ENCODE measurements around the gene CD5L. TPM values are rescaled to one million over a fixed set of nuclear protein-coding genes. Genes with fewer than 3 reads are reported as not detected.

CD5L gene
- total and polyA plus RNA-seq, 2 of the 13 experiments (the other 11 are each of a cell fraction or from before 2014, with no cell fraction given), result not detected

DNA sequence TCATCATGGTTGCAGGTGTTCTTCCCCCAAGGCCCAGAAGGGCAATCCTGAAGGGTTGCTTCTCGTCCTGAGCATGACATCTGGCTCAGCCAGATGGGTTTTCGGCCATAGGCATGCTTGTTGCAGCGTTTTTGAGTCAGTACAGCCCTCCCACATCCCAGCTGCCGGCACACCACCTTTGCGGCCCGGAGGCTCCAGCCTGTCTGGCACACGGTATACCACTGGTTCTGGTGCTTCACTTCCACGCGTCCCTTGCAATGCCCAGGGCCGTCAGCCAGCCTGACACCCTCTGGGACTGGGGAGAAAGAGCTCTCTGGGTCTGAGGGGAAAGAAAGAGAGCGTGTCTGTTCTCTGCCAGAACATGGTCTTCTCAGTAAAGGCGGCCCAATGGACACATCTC is 7.2 kb downstream of the CD5L start:
- no peaks in the 10 kb centered on the region for H3K9me3 ChIP-seq (ENCODE audit: low read length)
- in situ Hi-C loops (cut with HindIII; ENCODE audit: extremely low pct_ligation_motif_present, low pct_unique_long_range_greater_than_20kb), result no loop called here
- no peaks in the 10 kb centered on the region for H3K36me3 ChIP-seq (replicated peaks in 1 of 2; ENCODE audit: control insufficient read depth in 1 of 2, insufficient read depth in 2 of 2, low read length in 2 of 2)
- 7% methylated on average over 3 of the region's 12 CpGs for WGBS (ENCODE audit: low lambda C conversion rate)
- H3K27ac ChIP-seq (ENCODE audit: extremely low read length, insufficient read depth, low read length), result no peak overlapping the region
- H3K79me2 ChIP-seq (ENCODE audit: insufficient read depth, low read length), result no peaks in the 10 kb centered on the region
- no peak for ATAC-seq
- no peak overlapping the region for H3K4me2 ChIP-seq (ENCODE audit: low read depth, low read length)
- no peak overlapping the region for H3K4me3 ChIP-seq (replicated peaks in 1 of 3; ENCODE audit: insufficient read depth in 1 of 3, low read depth in 2 of 3, low read length in 3 of 3)
- no peak overlapping the region for H2AFZ ChIP-seq (ENCODE audit: low read length)
- no peak for FAIRE-seq
- H4K20me1 ChIP-seq (ENCODE audit: insufficient read depth, low read length), result no peaks in the 10 kb centered on the region
- ChIA-PET POLR2A (no interaction called here), CTCF (ENCODE audit: low intra/inter-chr PET ratio, low total read pairs) (no interaction called here)
- no peak overlapping the region for H3K9ac ChIP-seq (ENCODE audit: insufficient read depth, low read depth, low read length)
- H3K4me1 ChIP-seq (ENCODE audit: insufficient read depth, low read length), result no peaks in the 10 kb centered on the region
- DNase-seq (ENCODE audit: low spot score), result no peak
- no TSS peak for BruUV-seq (replicated peaks)
- intact Hi-C loops (cut with micrococcal nuclease; ENCODE audit: unreplicated experiment), result no loop called here
- H3K27me3 ChIP-seq (ENCODE audit: control insufficient read depth in 1 of 2, insufficient read depth in 2 of 2, low read length in 2 of 2), result no peaks in the 10 kb centered on the region
- TF ChIP-seq ZNF674 (CRISPR knock-in tag; IDR thresholded peaks at IDR 0.05; ENCODE audit: low read depth), result no peak

DNA sequence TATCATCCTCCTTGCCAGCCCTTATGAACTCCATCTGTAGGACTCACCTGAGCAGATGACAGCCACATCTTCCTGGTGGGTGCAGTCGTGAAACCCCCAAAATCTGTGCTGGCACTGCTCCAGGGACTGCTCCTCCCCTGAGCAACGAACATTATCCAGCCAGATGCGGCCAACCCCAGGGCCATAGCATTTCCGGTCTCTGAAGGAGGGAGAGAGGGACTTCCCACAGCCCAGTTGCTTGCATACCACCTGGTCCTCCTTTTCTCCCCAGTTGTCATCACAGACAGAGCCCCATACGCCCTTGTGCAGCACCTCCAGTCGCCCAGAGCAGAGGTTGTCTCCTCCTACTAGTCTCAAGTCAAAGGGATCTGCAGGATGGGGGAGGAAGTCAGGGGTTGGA is 8.5 kb downstream of the CD5L start:
- Histone ChIP-seq H3K4me3 (replicated peaks in 1 of 3; ENCODE audit: insufficient read depth in 1 of 3, low read depth in 2 of 3, low read length in 3 of 3) (no peak overlapping the region), H3K4me1 (ENCODE audit: insufficient read depth, low read length) (no peaks in the 10 kb centered on the region), H2AFZ (ENCODE audit: low read length) (no peak overlapping the region), H3K36me3 (replicated peaks in 1 of 2; ENCODE audit: control insufficient read depth in 1 of 2, insufficient read depth in 2 of 2, low read length in 2 of 2) (no peaks in the 10 kb centered on the region), H3K9me3 (ENCODE audit: low read length) (no peaks in the 10 kb centered on the region), H4K20me1 (ENCODE audit: insufficient read depth, low read length) (no peaks in the 10 kb centered on the region), H3K27me3 (ENCODE audit: control insufficient read depth in 1 of 2, insufficient read depth in 2 of 2, low read length in 2 of 2) (no peaks in the 10 kb centered on the region), H3K79me2 (ENCODE audit: insufficient read depth, low read length) (no peaks in the 10 kb centered on the region), H3K27ac (ENCODE audit: extremely low read length, insufficient read depth, low read length) (no peak overlapping the region), H3K4me2 (ENCODE audit: low read depth, low read length) (no peak overlapping the region), H3K9ac (ENCODE audit: insufficient read depth, low read depth, low read length) (no peak overlapping the region)
- CTCF ChIA-PET (ENCODE audit: low intra/inter-chr PET ratio, low total read pairs), result no interaction called here
- no TSS peak for BruUV-seq (replicated peaks)
- intact Hi-C loops (cut with micrococcal nuclease; ENCODE audit: unreplicated experiment), result no loop called here
- no peak for FAIRE-seq
- in situ Hi-C loops (cut with HindIII; ENCODE audit: extremely low pct_ligation_motif_present, low pct_unique_long_range_greater_than_20kb), result no loop called here
- 8% methylated on average over 6 of the region's 6 CpGs for WGBS (ENCODE audit: low lambda C conversion rate)
- ATAC-seq, result no peak
- POLR2A ChIA-PET, result no interaction called here
- DNase-seq (ENCODE audit: low spot score), result no peak
- no peak for TF ChIP-seq KMT2A (CRISPR knock-in tag; IDR thresholded peaks at IDR 0.05)
- TF ChIP-seq ZNF816 (CRISPR knock-in tag; IDR thresholded peaks at IDR 0.05; ENCODE audit: borderline replicate concordance), result no peak
- TF ChIP-seq, protein P1, sequence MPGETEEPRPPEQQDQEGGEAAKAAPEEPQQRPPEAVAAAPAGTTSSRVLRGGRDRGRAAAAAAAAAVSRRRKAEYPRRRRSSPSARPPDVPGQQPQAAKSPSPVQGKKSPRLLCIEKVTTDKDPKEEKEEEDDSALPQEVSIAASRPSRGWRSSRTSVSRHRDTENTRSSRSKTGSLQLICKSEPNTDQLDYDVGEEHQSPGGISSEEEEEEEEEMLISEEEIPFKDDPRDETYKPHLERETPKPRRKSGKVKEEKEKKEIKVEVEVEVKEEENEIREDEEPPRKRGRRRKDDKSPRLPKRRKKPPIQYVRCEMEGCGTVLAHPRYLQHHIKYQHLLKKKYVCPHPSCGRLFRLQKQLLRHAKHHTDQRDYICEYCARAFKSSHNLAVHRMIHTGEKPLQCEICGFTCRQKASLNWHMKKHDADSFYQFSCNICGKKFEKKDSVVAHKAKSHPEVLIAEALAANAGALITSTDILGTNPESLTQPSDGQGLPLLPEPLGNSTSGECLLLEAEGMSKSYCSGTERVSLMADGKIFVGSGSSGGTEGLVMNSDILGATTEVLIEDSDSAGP (CRISPR knock-in tag; IDR thresholded peaks at IDR 0.05; ENCODE audit: borderline replicate concordance), result no peak
- TF ChIP-seq ATF1 (CRISPR knock-in tag; IDR thresholded peaks at IDR 0.05), result no peak
- TF ChIP-seq ZNF468 (CRISPR knock-in tag; IDR thresholded peaks at IDR 0.05), result no peak
- TF ChIP-seq CBFB (CRISPR knock-in tag; IDR thresholded peaks at IDR 0.05), result no peak
- TF ChIP-seq STAG1 (CRISPR knock-in tag; IDR thresholded peaks at IDR 0.05), result no peak
- no peak for TF ChIP-seq POLR2AphosphoS5 (IDR thresholded peaks at IDR 0.05; ENCODE audit: low read depth, low read length)
- no peak for TF ChIP-seq CC2D1A (CRISPR knock-in tag; IDR thresholded peaks at IDR 0.05)
- TF ChIP-seq, protein P2, sequence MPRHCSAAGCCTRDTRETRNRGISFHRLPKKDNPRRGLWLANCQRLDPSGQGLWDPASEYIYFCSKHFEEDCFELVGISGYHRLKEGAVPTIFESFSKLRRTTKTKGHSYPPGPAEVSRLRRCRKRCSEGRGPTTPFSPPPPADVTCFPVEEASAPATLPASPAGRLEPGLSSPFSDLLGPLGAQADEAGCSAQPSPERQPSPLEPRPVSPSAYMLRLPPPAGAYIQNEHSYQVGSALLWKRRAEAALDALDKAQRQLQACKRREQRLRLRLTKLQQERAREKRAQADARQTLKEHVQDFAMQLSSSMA (CRISPR knock-in tag; IDR thresholded peaks at IDR 0.05), result no peak
- TF ChIP-seq ZNF382 (CRISPR knock-in tag; IDR thresholded peaks at IDR 0.05; ENCODE audit: borderline replicate concordance), result no peak
- no peak for TF ChIP-seq ZFY (CRISPR knock-in tag; IDR thresholded peaks at IDR 0.05)
- TF ChIP-seq FOSL1 (CRISPR knock-in tag; IDR thresholded peaks at IDR 0.05; ENCODE audit: borderline replicate concordance), result no peak
- TF ChIP-seq, protein P3, sequence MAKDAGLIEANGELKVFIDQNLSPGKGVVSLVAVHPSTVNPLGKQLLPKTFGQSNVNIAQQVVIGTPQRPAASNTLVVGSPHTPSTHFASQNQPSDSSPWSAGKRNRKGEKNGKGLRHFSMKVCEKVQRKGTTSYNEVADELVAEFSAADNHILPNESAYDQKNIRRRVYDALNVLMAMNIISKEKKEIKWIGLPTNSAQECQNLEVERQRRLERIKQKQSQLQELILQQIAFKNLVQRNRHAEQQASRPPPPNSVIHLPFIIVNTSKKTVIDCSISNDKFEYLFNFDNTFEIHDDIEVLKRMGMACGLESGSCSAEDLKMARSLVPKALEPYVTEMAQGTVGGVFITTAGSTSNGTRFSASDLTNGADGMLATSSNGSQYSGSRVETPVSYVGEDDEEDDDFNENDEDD (CRISPR knock-in tag; IDR thresholded peaks at IDR 0.05; ENCODE audit: borderline replicate concordance), result no peak
- TF ChIP-seq ZNF20 (CRISPR knock-in tag; IDR thresholded peaks at IDR 0.05), result no peak
- TF ChIP-seq NFYC (CRISPR knock-in tag; IDR thresholded peaks at IDR 0.05), result no peak
- TF ChIP-seq TCF7 (IDR thresholded peaks at IDR 0.05; ENCODE audit: low read depth), result no peak

All from HepG2 (cell line).